Measurements from ENCODE around the gene RASSF4. TPM values are rescaled to one million over a fixed set of nuclear protein-coding genes. Genes with fewer than 3 reads are reported as not detected.

The RASSF4 gene
- total RNA-seq, 1 donor from 2014 or later = 9.5 TPM

GRCh38 chr10:44963772-44964633 lies 4.4 kb downstream of the RASSF4 start:
- no peak for DNase-seq

- no peak for DNase-seq
These were observed 5.5 kb downstream of the RASSF4 start for GRCh38 chr10:44965104-44965503.

DNA sequence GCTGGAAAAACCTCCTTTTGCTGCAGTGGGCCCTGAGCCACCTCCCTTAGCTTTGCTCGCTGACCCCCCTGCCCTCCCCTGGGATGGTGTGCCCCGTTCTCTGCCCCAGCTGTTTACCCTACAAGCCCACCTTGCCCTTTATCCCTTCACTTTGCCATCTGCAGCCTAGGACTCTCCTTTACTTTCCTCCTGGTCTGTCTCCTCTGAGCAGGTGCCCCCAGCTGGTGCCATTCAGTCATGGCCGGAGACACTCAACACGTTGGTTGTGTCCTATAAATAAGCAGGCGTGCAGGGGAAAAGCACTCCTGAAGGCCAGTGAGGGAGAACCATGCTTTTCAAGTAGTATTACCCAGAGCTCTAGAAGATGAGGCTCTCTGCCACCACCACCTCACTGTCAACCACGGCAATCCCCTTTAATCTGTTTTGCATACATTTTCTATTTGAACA lies 6.1 kb downstream of the RASSF4 start:
- no peak for DNase-seq

DNA sequence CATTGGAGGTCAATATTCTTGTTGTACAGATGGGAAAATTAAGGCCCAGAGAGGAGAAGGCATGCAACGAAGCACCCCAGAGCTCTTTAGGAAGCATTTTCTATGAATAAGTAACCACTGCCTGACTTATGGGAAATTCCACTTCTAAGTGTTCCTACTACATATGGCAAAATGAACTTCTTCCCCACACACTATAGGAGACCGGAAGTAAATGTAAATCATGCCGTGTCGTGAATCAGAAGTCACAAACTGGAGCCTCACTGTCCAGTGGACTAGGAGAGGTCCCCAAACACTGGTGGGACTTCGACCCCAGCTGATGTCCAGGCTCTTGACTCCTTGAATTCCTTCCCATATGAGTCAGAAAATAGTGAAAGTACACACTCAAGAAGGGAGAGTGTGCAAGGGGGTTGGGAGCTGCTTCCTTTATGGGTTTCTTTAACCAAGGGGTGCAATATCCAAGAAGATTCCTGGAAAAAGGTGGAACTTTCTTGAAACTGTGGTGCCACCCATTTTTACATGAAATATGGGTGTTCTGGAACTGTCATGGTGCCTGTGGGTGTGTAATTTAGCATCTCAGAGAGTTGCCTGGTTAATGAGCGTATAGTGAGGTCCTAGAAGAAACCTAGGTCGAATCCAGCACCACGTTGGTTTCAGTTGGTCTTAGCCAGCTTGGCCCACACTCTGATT lies 6.7 kb downstream of the RASSF4 start:
- no peak for DNase-seq

- DNase-seq = no peak
These were observed 7.4 kb downstream of the RASSF4 start for GRCh38 chr10:44966816-44967509.

DNA sequence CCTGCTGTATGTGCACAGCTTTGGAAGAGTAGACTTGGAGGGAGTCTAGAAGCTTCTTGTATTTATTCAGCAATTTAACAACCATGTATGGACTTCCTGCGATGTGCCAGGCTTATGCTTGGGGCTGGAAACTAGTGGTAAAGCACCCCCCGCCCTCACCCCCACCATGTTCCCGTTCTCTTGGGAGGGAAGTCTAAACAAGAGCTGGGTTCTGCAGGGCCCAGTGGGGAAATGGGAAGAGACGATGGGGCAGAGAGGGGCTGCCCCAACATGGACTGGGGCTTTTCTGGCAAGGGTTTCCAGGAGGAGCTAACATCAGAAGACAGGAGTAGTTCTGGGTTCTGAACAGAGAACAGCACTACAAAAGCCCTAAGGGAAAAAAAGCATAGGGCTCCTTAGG lies 8.0 kb downstream of the RASSF4 start:
- DNase-seq = no peak

DNA sequence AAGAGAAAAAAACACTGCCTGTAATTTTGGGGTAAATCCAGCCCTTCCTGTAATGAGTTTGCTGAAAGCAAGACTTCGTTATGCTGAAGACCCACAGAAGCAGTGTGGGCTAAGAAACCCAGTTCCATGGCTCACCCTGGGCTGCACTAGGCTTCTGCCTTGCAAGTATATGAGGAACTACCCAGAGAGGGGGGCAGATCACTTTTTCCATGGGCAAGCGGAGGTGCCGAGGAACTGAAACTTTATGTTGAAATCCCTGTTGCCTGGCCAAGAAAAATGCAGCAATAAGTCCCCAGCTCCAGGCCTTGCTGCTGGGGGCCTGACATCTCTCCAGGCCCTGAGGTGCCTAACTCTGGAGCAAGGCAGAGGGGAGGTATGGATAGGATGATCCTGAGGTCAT lies 8.5 kb downstream of the RASSF4 start:
- DNase-seq = no peak

GRCh38 chr10:44968500-44969400 lies 9.1 kb downstream of the RASSF4 start:
- no peak for DNase-seq

- DNase-seq = no peak
These were observed 10.3 kb downstream of the RASSF4 start for GRCh38 chr10:44969854-44970253.

DNA sequence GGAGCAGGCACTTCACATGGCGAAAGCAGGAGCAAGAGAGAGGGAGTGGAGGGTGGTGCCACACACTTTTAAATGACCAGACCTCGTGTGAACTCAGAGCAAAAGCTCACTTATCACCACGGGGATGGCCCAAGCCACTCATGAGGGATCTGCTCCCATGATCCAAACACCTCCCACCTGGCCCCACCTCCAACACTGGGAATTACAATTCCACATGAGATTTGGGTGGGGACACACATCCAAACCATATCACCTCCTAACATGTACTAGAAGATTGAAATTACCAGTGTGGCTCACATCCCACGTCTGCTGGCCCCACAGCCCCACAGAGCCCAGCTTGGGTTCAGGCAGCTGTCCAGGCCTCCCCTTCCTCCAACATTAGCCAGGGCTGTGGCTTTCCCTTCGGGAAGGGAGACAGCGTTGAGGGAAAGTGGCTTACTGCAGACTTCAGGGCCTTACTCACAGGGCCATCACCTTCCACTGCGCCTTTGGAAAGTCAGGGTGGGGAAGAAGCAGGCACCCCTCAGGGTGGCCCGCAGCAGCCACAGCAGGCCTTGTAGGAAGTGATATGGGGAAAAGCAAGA lies 11.3 kb downstream of the RASSF4 start:
- DNase-seq = no peak

- no peak for DNase-seq
These were observed 11.8 kb downstream of the RASSF4 start for GRCh38 chr10:44971434-44971833.

- no peak for DNase-seq
These were observed 12.5 kb downstream of the RASSF4 start for GRCh38 chr10:44971935-44972757.

DNA sequence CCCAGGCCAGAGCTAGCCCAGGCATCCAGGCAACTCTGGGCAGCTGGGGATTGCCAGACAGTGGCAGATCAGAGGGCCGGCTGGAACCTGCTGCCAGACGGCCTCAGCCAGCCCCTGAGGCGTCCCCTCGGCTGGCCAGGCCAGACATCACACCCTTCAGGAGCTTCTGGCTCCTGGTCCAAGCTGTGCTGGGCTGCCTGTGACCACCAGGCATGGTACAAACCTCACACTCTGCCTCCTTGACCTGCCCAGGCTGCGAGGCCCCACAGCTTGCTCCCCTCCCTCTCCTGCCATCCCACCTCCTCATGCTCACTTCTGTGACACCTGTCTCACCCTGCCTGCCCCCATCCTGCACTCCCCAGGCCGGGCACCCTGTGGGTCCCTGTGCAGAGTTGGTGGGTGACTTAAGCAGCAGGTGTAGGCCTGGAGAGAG lies 13.3 kb downstream of the RASSF4 start:
- DNase-seq = no peak

DNA sequence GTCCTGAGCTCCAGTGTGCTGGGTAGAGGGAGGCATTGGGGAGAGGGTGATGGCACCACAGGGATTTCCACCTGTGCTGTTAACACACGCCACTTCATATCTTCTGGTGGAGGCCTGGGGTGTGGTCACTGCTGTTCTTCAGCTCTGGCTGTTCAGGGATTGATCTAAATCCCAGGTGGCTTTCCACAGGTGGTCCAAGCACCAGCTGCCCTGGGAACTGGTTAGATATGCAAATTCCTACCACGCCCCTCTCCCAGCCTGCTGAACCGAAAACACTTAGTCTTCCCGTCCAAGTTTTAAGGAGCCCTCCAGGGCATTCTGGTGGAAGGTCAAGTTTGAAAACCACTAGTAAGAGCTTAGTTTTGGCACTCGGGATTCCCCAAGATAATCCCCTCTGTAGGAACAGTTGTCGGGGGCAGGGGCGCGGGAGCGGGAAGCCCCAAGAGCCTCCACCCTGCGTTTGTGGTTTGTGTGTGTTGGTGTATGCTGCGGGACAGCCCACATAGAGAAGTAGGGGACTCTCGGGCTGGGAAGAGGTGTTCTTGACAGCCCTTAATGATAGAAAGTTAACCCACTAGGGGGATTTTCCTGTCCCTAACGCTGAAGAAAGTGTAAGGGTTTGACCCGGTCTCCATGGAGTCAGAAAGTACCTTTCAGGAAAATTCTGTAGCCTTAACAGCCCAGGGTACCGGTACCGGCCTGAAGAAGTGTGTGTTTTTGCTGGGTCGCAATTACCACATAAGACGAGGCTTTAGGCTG lies 13.9 kb downstream of the RASSF4 start:
- no peak for DNase-seq

- no peak for DNase-seq
These were observed 14.6 kb downstream of the RASSF4 start for GRCh38 chr10:44974082-44974627.

- peak; percentile 33 for DNase-seq
These were observed 15.2 kb downstream of the RASSF4 start for GRCh38 chr10:44974628-44975430.

GRCh38 chr10:44975431-44976331 lies 16.1 kb downstream of the RASSF4 start:
- no peak for DNase-seq

Measured in skin of body (tissue), 2 donors.